HUES6 (cell line): ENCODE measurements around the gene BPIFB1.

Experiments
- H3K27ac ChIP-seq: 2 replicates; pipeline ENCODE4 v1.7.0; 2013; ENCODE audit warnings: low read depth, mild to moderate bottlenecking, low read length, inconsistent platforms
- H3K27me3 ChIP-seq: 2 replicates; pipeline ENCODE4 v1.6.1; 2013; ENCODE audit warnings: low read length; ENCODE audit not compliant: control insufficient read depth, insufficient read depth
- H3K36me3 ChIP-seq: 2 replicates; pipeline ENCODE4 v1.6.1; 2013; ENCODE audit warnings: low read length; ENCODE audit not compliant: control insufficient read depth, insufficient read depth
- H3K4me1 ChIP-seq: 2 replicates; pipeline ENCODE4 v1.6.1; 2013; ENCODE audit warnings: low read length; ENCODE audit not compliant: control insufficient read depth, insufficient read depth
- H3K4me3 ChIP-seq: 2 replicates; pipeline ENCODE4 v1.5.1; 2013; ENCODE audit warnings: low read depth, low read length
- H3K9ac ChIP-seq: one replicate; pipeline ENCODE4 v1.6.1; 2013; ENCODE audit warnings: mild to moderate bottlenecking, low read length
- H3K9me3 ChIP-seq: 2 replicates; pipeline ENCODE4 v1.6.1; 2013; ENCODE audit warnings: low read depth, low read length; ENCODE audit not compliant: control insufficient read depth, insufficient read depth

Gene BPIFB1

DNA sequence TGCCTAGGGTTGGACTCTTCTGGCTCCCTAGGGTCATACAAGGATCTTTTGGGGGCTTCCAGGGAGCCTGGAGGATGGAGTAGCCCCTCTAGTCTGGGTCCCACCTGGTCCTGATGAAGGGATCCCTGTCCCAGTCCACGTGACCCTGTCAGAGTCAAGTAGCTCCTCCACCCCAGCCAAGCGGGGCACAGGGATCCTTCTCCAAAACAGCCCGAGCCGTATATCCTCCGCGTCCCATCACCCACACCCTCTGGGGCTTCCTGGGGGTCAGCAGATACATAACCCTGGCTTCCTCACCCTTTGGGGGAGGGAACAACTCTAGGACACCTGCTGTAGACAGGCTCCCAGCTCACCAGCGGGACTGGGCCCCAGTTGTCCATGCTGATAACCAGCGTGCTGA lies 28.0 kb downstream of the BPIFB1 start:
- H3K9ac ChIP-seq = no peak overlapping the region
- H3K4me3 ChIP-seq = no peak overlapping the region
- H3K9me3 ChIP-seq = no peaks in the 10 kb centered on the region
- no peaks in the 10 kb centered on the region for H3K27me3 ChIP-seq
- H3K27ac ChIP-seq = no peak overlapping the region
- no peaks in the 10 kb centered on the region for H3K36me3 ChIP-seq
- no peaks in the 10 kb centered on the region for H3K4me1 ChIP-seq

DNA sequence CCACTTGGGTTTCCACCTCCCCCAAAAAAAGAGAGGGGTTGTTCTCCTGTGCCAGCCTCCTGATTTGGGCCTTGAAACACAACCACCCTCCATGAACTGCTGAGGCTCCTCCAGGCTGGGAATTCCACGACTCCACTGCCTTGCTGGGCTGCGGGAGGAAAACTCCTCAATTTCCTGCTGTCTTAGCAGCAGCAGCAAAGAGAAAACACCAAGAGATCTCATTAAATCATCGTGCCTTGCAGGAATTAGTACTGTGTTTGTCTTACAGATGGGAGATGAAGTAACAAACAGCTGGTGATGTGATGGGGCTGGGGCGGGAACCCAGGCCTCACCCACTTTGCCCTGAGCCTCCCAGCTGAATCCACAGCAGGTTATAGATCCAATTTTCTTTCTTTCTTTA lies 29.0 kb downstream of the BPIFB1 start:
- Histone ChIP-seq H3K4me1 (no peaks in the 10 kb centered on the region), H3K27me3 (no peaks in the 10 kb centered on the region), H3K9me3 (no peaks in the 10 kb centered on the region), H3K4me3 (no peak overlapping the region), H3K36me3 (no peaks in the 10 kb centered on the region), H3K9ac (no peak overlapping the region), H3K27ac (no peak overlapping the region)

DNA sequence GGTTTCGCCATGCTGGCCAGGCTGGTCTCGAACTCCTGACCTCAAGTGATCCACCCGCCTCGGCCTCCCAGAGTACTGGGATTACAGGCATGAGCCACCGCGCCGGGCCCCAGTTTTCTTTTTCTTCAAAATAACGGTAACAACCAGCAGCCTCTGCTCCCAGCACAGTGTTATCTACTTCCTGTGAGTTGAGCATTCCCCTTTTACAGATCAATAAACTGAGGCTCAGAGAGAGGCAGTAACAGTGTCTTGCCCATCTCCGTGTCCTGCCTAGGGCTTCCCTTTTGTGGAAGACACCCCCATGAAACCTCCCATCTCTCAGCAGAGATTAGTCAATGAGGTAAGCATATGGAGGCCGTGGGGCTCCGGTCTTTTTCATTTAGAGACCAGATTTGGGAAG lies 29.6 kb downstream of the BPIFB1 start:
- Histone ChIP-seq H3K27ac (no peak overlapping the region), H3K9ac (no peak overlapping the region), H3K4me3 (no peak overlapping the region), H3K27me3 (no peaks in the 10 kb centered on the region), H3K9me3 (no peaks in the 10 kb centered on the region), H3K36me3 (no peaks in the 10 kb centered on the region), H3K4me1 (no peaks in the 10 kb centered on the region)

DNA sequence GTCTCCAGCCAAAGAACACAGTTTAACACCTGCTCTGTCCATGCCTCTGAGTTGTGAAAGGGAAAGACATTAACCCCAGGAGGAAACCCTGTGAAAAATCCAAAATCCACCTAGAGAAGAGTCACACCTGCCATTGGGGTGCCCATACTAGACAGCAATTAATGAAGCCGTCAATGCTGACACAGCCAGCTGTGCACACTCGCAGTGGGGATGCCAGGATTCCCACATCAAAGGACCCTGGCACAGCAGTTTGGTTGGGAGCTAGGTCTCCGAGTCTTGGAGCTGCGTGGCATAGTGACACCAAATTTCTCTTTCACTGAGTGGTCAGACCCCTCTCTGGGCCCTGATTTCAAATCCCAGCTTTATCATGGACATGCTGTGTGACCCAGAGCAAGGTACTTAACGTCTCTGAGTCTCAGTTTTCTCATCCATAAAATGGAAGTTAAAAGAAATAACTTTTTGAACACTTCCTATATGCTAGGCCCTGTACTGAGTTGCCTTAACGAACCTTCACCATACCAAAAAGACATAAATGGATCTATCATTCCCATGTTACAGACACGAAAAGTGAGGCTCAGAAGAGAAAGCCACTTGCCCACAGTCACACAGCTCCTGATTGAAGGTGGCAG lies 30.8 kb downstream of the BPIFB1 start:
- no peaks in the 10 kb centered on the region for H3K27me3 ChIP-seq
- no peak overlapping the region for H3K27ac ChIP-seq

DNA sequence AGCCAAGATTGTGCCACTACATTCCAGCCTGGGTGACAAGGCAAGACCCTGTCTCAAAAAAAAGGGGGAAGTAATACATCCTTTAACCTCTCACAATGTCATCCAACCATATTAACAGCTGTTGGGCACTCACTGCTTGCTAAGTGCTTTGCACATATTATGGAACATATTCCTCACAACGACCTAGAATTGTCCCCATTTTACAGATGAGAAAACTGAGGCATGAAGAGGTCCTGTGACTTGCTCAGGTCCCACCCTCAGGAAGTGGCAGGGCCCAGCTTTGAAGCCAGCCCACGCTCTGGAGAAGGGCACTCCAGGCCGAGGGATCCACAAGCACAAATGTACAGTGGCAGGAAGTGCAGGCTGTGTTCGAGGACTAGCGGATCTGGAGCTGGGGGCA lies 33.3 kb downstream of the BPIFB1 start:
- no peak overlapping the region for H3K4me3 ChIP-seq
- H3K4me1 ChIP-seq = no peaks in the 10 kb centered on the region
- H3K27me3 ChIP-seq = no peaks in the 10 kb centered on the region
- no peaks in the 10 kb centered on the region for H3K36me3 ChIP-seq
- H3K9ac ChIP-seq = no peak overlapping the region
- H3K27ac ChIP-seq = no peak overlapping the region
- H3K9me3 ChIP-seq = no peaks in the 10 kb centered on the region

More for the DNA sequence above, 30.8 kb downstream of the BPIFB1 start:
- H3K9ac ChIP-seq = no peak overlapping the region
- H3K4me3 ChIP-seq = no peak overlapping the region
- H3K36me3 ChIP-seq = no peaks in the 10 kb centered on the region
- no peaks in the 10 kb centered on the region for H3K4me1 ChIP-seq
- no peaks in the 10 kb centered on the region for H3K9me3 ChIP-seq

DNA sequence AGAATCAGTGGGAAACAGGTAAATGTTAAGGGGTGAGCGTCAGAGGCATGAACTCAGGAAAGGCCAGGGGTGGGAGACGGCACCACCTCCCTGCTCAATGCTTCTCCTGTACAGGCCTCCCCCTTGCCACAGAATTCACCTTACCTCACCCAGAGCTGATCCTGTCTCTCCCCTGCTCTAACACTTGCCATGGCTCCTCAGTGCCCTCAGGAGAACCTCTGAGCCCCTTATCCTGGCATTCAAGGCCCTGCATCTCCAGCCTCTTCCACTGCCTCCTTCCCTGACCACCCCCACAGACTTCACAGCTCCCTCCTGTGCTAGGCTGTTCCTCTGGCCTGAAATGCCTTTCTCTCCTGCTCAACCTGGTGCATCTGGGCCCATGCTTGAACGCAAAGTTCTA lies 33.9 kb downstream of the BPIFB1 start:
- Histone ChIP-seq H3K4me3 (no peak overlapping the region), H3K9me3 (no peaks in the 10 kb centered on the region), H3K4me1 (no peaks in the 10 kb centered on the region), H3K27ac (no peak overlapping the region), H3K36me3 (no peaks in the 10 kb centered on the region), H3K9ac (no peak overlapping the region), H3K27me3 (no peaks in the 10 kb centered on the region)

DNA sequence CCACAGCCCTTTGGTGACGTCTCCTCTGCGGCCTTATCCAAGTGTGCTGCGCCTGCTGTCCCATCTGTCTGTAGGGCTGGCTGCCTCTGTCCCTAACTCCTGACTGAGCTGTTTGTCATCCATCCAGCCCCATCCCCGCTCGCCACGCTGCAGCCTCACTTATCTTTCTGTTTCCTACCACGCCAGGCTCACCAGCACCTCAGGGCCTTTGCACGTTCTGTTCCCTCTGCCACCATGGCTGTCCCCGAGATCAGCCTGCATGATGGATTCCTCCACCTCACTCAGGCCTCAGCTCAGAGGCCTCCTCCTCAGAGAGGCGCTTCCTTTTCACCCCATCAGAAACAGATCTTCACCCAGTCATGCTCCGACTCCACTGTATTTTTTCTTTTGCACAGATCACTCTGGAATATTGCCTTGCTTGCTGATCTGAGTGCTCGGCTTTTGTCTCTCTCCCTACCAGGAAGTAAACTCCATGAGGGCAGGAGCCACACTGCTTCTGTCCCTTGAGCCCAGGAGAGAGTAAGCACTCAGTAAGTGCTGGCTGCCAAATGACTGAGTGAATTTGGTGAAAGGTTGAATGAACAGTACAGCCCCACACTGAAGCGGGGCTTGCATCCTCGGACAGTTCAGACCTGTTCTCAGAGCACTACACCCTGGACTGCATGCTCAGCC lies 34.5 kb downstream of the BPIFB1 start:
- H3K4me1 ChIP-seq = no peaks in the 10 kb centered on the region
- no peaks in the 10 kb centered on the region for H3K36me3 ChIP-seq
- H3K9me3 ChIP-seq = no peaks in the 10 kb centered on the region
- no peaks in the 10 kb centered on the region for H3K27me3 ChIP-seq
- no peak overlapping the region for H3K4me3 ChIP-seq
- no peak overlapping the region for H3K9ac ChIP-seq
- H3K27ac ChIP-seq = no peak overlapping the region

DNA sequence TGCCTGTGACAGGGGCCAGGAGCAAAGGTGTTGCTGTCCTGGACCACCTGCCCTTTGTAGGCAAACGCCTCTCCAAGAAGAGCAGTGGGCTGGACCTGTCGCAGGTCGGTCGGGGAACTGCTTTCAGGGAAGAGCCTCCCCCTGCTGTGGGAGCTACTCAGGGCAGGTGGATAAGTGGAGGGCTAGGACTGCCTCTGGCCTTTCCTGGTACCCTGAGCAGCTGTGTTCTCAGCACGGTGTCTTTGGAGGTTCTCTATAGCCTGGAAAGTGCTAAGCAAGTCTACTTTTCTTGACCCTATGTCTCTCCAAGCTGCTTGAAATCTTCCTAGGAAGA lies 35.0 kb downstream of the BPIFB1 start:
- H3K9me3 ChIP-seq = no peaks in the 10 kb centered on the region
- no peaks in the 10 kb centered on the region for H3K27me3 ChIP-seq
- no peaks in the 10 kb centered on the region for H3K36me3 ChIP-seq

DNA sequence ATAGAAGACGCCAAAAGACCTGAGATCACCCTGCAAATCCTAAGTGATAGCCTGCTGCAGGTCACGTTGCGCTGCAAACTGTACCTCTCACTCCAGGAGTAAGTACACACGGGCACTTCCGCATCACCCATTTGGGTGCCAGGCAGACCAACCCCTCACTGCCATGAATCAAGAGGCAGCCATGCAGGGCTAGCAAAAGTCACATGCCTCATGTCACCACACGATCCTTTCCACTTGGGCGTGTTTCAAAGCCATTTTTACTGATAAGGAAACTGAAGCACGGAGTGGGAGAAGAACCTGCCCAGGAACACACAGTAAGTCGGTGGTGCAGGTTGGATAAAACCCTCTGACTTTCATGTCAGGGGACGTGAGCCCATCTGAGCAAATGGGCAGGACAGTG lies 37.0 kb downstream of the BPIFB1 start:
- H3K27me3 ChIP-seq = no peaks in the 10 kb centered on the region; the same call in 1 of the 2 replicates
- H3K9ac ChIP-seq = no peak overlapping the region
- no peaks in the 10 kb centered on the region for H3K36me3 ChIP-seq
- H3K4me1 ChIP-seq = no peaks in the 10 kb centered on the region
- no peaks in the 10 kb centered on the region for H3K9me3 ChIP-seq
- no peak overlapping the region for H3K27ac ChIP-seq
- no peak overlapping the region for H3K4me3 ChIP-seq

More for the DNA sequence above, 35.0 kb downstream of the BPIFB1 start:
- H3K4me1 ChIP-seq = no peaks in the 10 kb centered on the region
- H3K27ac ChIP-seq = no peak overlapping the region
- no peak overlapping the region for H3K4me3 ChIP-seq
- no peak overlapping the region for H3K9ac ChIP-seq

DNA sequence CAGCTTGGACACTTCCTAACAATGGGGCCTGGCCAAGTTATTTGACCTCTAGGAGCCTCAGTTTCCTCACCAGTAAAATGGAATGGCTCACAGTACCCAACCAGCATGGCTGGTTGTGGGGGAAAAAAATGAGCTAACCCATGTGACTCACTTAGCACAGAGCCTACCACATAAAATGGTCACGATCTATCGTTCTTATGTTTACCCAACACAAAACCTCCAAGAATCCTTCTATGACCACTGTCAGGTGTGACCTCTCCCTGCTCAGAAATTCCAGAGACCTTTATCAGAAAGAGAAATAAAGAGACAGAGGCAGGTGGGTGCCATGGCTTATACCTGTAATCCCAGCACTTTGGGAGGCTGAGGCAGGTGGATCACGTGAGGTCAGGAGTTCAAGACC lies 39.4 kb downstream of the BPIFB1 start:
- no peaks in the 10 kb centered on the region; the same call in 1 of the 2 replicates for H3K27me3 ChIP-seq
- H3K4me3 ChIP-seq = no peak overlapping the region
- H3K4me1 ChIP-seq = no peaks in the 10 kb centered on the region

DNA sequence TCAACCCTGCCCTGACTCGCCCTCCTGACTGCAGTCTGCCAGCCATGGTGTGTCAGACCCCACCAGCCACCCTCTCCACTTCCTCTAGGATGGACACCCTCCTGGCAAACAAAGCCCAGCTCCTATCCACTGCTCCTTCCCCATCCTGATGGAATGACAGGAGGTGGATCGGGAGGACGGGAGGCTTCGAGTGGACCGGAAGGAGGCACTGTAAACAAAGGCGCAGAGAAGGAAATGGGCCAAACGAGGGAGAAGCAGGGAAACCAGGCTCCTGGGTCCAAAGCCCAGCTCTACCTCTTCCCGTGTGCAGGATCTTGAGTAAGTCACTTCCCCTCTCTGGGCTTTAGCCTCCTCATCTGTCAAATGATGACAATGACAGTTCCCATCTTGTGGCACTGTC lies 40.2 kb downstream of the BPIFB1 start:
- Histone ChIP-seq H3K36me3 (no peaks in the 10 kb centered on the region), H3K9ac (no peak overlapping the region), H3K4me3 (no peak overlapping the region), H3K4me1 (no peaks in the 10 kb centered on the region), H3K9me3 (no peaks in the 10 kb centered on the region), H3K27ac (no peak overlapping the region), H3K27me3 (no peaks in the 10 kb centered on the region; the same call in 1 of the 2 replicates)

More for the DNA sequence above, 39.4 kb downstream of the BPIFB1 start:
- H3K27ac ChIP-seq = no peak overlapping the region
- no peaks in the 10 kb centered on the region for H3K36me3 ChIP-seq
- H3K9ac ChIP-seq = no peak overlapping the region
- no peaks in the 10 kb centered on the region for H3K9me3 ChIP-seq
